GM23338 (cell line): ENCODE data around the gene HMGCS2. TPM values are rescaled to one million over a fixed set of nuclear protein-coding genes. Genes with fewer than 3 reads are reported as not detected.

Experiments
- ATAC-seq: fragments of 200-7000 bp; cut with Tn5 transposase; 3 replicates; pipeline ENCODE4 v1.9.1; 2020
- DNase-seq: peaks from one replicate; pipeline ENCODE4 v3.0.0-alpha.2; 2015; ENCODE audit warnings: low spot score
- H2AFZ ChIP-seq: fragments of 200-600 bp; sonication (generic); 2 replicates; pipeline ENCODE4 v1.8.0; 2016; ENCODE audit warnings: antibody characterized with exemption, mild to moderate bottlenecking, moderate library complexity
- H3F3A ChIP-seq: fragments of 200-600 bp; sonication (generic); replicated peaks from 2 replicates; pipeline ENCODE4 v1.8.0; 2017; ENCODE audit warnings: antibody characterized with exemption, mixed run types, low read depth
- H3K27ac ChIP-seq: fragments of 200-600 bp; sonication (generic); 2 replicates; pipeline ENCODE4 v1.6.1; 2016; ENCODE audit warnings: low read depth
- H3K27me3 ChIP-seq: fragments of 200-600 bp; sonication (generic); 2 replicates; pipeline ENCODE4 v1.8.0; 2016; ENCODE audit warnings: mild to moderate bottlenecking, mixed run types, moderate library complexity; ENCODE audit not compliant: insufficient read depth
- H3K36me3 ChIP-seq: fragments of 200-600 bp; sonication (generic); 2 replicates; pipeline ENCODE4 v1.8.0; 2016; ENCODE audit warnings: mild to moderate bottlenecking; ENCODE audit not compliant: insufficient read depth
- H3K4me1 ChIP-seq: fragments of 200-600 bp; sonication (generic); 2 replicates; pipeline ENCODE4 v1.8.0; 2016; ENCODE audit warnings: mild to moderate bottlenecking, moderate library complexity; ENCODE audit not compliant: insufficient read depth
- H3K4me2 ChIP-seq: fragments of 200-600 bp; sonication (generic); 2 replicates; pipeline ENCODE4 v1.7.1; 2017; ENCODE audit warnings: mixed run types
- H3K4me3 ChIP-seq: fragments of 200-600 bp; sonication (generic); 2 replicates; pipeline ENCODE4 v1.6.1; 2016; ENCODE audit warnings: mixed run types
- H3K79me2 ChIP-seq: fragments of 200-600 bp; sonication (generic); replicated peaks from 2 replicates; pipeline ENCODE4 v1.8.0; 2017; ENCODE audit warnings: mild to moderate bottlenecking; ENCODE audit not compliant: insufficient read depth
- H3K9me2 ChIP-seq: fragments of 200-600 bp; sonication (generic); 2 replicates; pipeline ENCODE4 v1.8.0; 2017; ENCODE audit not compliant: insufficient read depth
- H4K20me1 ChIP-seq: fragments of 200-600 bp; sonication (generic); replicated peaks from 2 replicates; pipeline ENCODE4 v1.8.0; 2017; ENCODE audit warnings: mild to moderate bottlenecking; ENCODE audit not compliant: insufficient read depth
- H3K27ac Mint-ChIP-seq: 2 replicates; pipeline ENCODE4 v1.8.0; 2020; ENCODE audit warnings: inconsistent platforms, mild to moderate bottlenecking, moderate library complexity, mixed read lengths
- H3K27me3 Mint-ChIP-seq: 3 replicates; pipeline ENCODE4 v1.8.0; 2022; ENCODE audit warnings: low read depth, mild to moderate bottlenecking, moderate library complexity, mixed read lengths, inconsistent platforms; ENCODE audit not compliant: insufficient read depth, poor library complexity
- H3K36me3 Mint-ChIP-seq: 3 replicates; pipeline ENCODE4 v1.8.0; 2021; ENCODE audit warnings: low read depth, mild to moderate bottlenecking, inconsistent platforms, moderate library complexity, mixed read lengths
- H3K4me1 Mint-ChIP-seq: 3 replicates; pipeline ENCODE4 v1.8.0; 2020; ENCODE audit warnings: mild to moderate bottlenecking, inconsistent platforms, mixed read lengths
- H3K4me3 Mint-ChIP-seq: 3 replicates; pipeline ENCODE4 v1.8.0; 2021; ENCODE audit warnings: moderate library complexity, mild to moderate bottlenecking, inconsistent platforms, mixed read lengths
- H3K9me3 Mint-ChIP-seq: 3 replicates; pipeline ENCODE4 v1.8.0; 2020; ENCODE audit warnings: moderate library complexity, mild to moderate bottlenecking, inconsistent platforms, mixed read lengths
- CREB1 ChIP-seq: fragments of 250-450 bp; sonication (Bioruptor Pico); IDR thresholded peaks from 2 replicates; pipeline ENCODE4 v1.5.0; 2020; ENCODE audit warnings: low read depth, mild to moderate bottlenecking, moderate library complexity
- CTCF ChIP-seq, 2 experiments: fragments of 200-600 bp in 1 of 2; sonication (generic) in 1 of 2; conservative IDR thresholded peaks; 2 replicates each; pipeline versions ENCODE4 v1.5.1 to v1.6.1; 2016 to 2017; ENCODE audit warnings: antibody characterized with exemption in 2 of 2, low read depth in 2 of 2, mild to moderate bottlenecking in 2 of 2, moderate library complexity in 1 of 2
- EZH2 ChIP-seq: fragments of 200-600 bp; sonication (generic); IDR thresholded peaks from one replicate; pipeline ENCODE4 v1.8.0; 2017; ENCODE audit warnings: antibody characterized with exemption, mild to moderate bottlenecking, low read depth; ENCODE audit not compliant: unreplicated experiment
- EZH2phosphoT487 ChIP-seq: fragments of 200-600 bp; sonication (generic); IDR thresholded peaks from one replicate; pipeline ENCODE4 v1.8.1; 2018; ENCODE audit warnings: antibody characterized with exemption; ENCODE audit not compliant: unreplicated experiment
- JUNB ChIP-seq: IDR thresholded peaks from one replicate; pipeline ENCODE4 v1.6.1; 2016; ENCODE audit warnings: antibody characterized with exemption; ENCODE audit not compliant: unreplicated experiment
- NANOG ChIP-seq: IDR thresholded peaks from 2 replicates; pipeline ENCODE4 v1.6.1; 2016; ENCODE audit warnings: antibody characterized with exemption, borderline replicate concordance
- REST ChIP-seq: IDR thresholded peaks from one replicate; pipeline ENCODE4 v1.6.1; 2018; ENCODE audit warnings: antibody characterized with exemption; ENCODE audit not compliant: unreplicated experiment
- ZNF114 ChIP-seq: fragments of 250-450 bp; sonication (Bioruptor Pico); IDR thresholded peaks from 2 replicates; pipeline ENCODE4 v1.5.0; 2020; ENCODE audit warnings: mild to moderate bottlenecking, moderate library complexity
- ZNF331 ChIP-seq: fragments of 250-450 bp; sonication (Bioruptor Pico); IDR thresholded peaks from 2 replicates; pipeline ENCODE4 v1.5.0; 2020; ENCODE audit warnings: low read depth, mild to moderate bottlenecking, moderate library complexity
- polyA plus RNA-seq: library from polyadenylated mRNA; unstranded; fragments of >200 nt; fragmentation: Nextera tagmentation; extraction: Ambion mirVana; gene quantifications from 2 replicates; pipeline ENCODE4 v1.2.1, GENCODE V29; 2016
- total RNA-seq: library from RNA; depleted of rRNA; stranded (reverse); fragments of >200 nt; shearing (Covaris generic); gene quantifications from 2 replicates; pipeline ENCODE4 v1.2.3, GENCODE V29; 2014

Gene HMGCS2
- total and polyA plus RNA-seq, 2 experiments from 2014 or later = not detected

DNA sequence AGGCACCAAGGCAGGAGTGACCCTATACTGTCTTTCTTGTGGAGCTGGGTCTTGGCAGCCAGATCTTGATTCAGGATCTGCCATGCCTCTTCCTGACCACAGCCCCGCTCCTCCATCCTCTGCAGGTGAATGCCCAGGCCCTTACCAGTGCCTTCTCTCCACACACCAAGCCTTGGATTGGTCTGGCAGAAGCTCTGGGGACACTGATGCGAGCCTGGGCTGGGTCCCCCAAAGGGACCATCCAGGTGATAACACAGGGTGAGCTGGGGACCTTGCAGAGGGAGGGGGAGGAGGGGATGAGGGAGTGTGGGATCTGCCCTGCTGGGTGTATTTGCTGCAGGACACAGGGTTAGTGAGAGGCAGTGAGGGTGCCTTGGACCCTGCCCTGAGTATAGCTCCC, 28.4 kb downstream of the HMGCS2 start:
- H3K27ac ChIP-seq = peak overlapping the region; percentile 57; the same call in 1 of the 2 replicates
- no peak overlapping the region for H3K27ac Mint-ChIP-seq

More for the DNA sequence above, 28.4 kb downstream of the HMGCS2 start:
- TF ChIP-seq REST (no peak), CREB1 (CRISPR knock-in tag) (no peak), CTCF (conservative IDR thresholded peaks at IDR 0.05; ENCODE audit: low read depth in 2 of 2) (no peak), JUNB (no peak), ZNF114 (CRISPR knock-in tag) (no peak), EZH2phosphoT487 (no peak), ZNF331 (CRISPR knock-in tag) (no peak), EZH2 (no peak), NANOG (no peak)
- Histone ChIP-seq H3K79me2 (no peaks in the 10 kb centered on the region; the same call in 1 of the 2 replicates), H3K9me2 (no peaks in the 10 kb centered on the region), H3K36me3 (peaks cover 51% of the 10 kb centered on the region), H3K4me1 (peaks cover 5% of the 10 kb centered on the region; the same call in 1 of the 2 replicates), H3K4me2 (no peak overlapping the region), H2AFZ (no peak overlapping the region), H3F3A (peaks cover 53% of the 10 kb centered on the region), H3K4me3 (no peak overlapping the region), H4K20me1 (peaks cover 31% of the 10 kb centered on the region), H3K27me3 (no peaks in the 10 kb centered on the region)
- peaks cover 24% of the 10 kb centered on the region for H3K27me3 Mint-ChIP-seq
- peaks cover 21% of the 10 kb centered on the region for H3K4me1 Mint-ChIP-seq
- ATAC-seq = no peak
- H3K9me3 Mint-ChIP-seq = no peaks in the 10 kb centered on the region
- H3K4me3 Mint-ChIP-seq = no peak overlapping the region
- H3K36me3 Mint-ChIP-seq = peaks cover 97% of the 10 kb centered on the region
- DNase-seq = no peak
